Spleen (tissue), 7 donors: Measurements from ENCODE around the gene ZDHHC11.

Source experiments
- CTCF ChIP-seq, 11 experiments: fragments of 200-600 bp in 7 of 11; fragments of 450-650 bp in 4 of 11; sonication (generic) in 4 of 11; IDR thresholded peaks in 8 of 11; conservative IDR thresholded peaks in 3 of 11; 1 replicate in 7 of 11; 2 replicates in 4 of 11; pipeline versions ENCODE4 v1.4.0 to v1.8.0; 2016 to 2021; ENCODE audit warnings: antibody characterized with exemption in 11 of 11, inconsistent platforms in 4 of 11, mild to moderate bottlenecking in 1 of 11
- POLR2A ChIP-seq, 3 donors: fragments of 450-650 bp; IDR thresholded peaks; one replicate each; pipeline ENCODE4 v1.5.1; 2017; ENCODE audit warnings: antibody characterized with exemption in 3 of 3, mild to moderate bottlenecking in 1 of 3
- POLR2AphosphoS5 ChIP-seq, 3 donors: sonication (generic); formaldehyde crosslinking; IDR thresholded peaks; one replicate each; pipeline ENCODE4 v1.5.1; 2017; ENCODE audit warnings: antibody characterized with exemption in 3 of 3
- donor health status: DM: no; HTN: no; CAD: no; lungs with moderate emphysema.
- donor health status: DM: no; HTN: no; CAD: no.
- donor health status: DM: no; HTN: no; CAD: no.

GRCh38 chr5:856531-857425, 6.0 kb upstream of the ZDHHC11 start:
- TF ChIP-seq CTCF (IDR thresholded peaks at IDR 0.05 in 8 of 11, conservative IDR thresholded peaks at IDR 0.05 in 3 of 11) (no peak), POLR2AphosphoS5 (IDR thresholded peaks at IDR 0.05) (no peak), POLR2A (IDR thresholded peaks at IDR 0.05) (no peak)
